ENCODE measurements around the gene C16orf86. TPM values are rescaled to one million over a fixed set of nuclear protein-coding genes. Genes with fewer than 3 reads are reported as not detected.
A peak's percentile ranks its signal among the peaks of the same experiment; 100 is the strongest.
"Not testable (repeated sequence)": the region's sequence is repeated elsewhere in the genome, so short reads cannot be mapped to it uniquely, and the experiment has no call there.

Gene C16orf86
- total RNA-seq, 4 donors from 2014 or later = 3.6 to 12.9 (median 5.0) TPM

- Histone ChIP-seq H3K36me3 (peaks cover 0 to 62% of the 10 kb centered on the region in 2 donors), H3K9me3 (no peaks in the 10 kb centered on the region), H3K4me1 (peaks cover 0 to 7% (median 0%) of the 10 kb centered on the region in 3 donors), H3K4me3 (no peak overlapping the region), H3K27me3 (no peaks in the 10 kb centered on the region), H3K27ac (no peak overlapping the region)
- 92 to 96% methylated on average over 8 to 10 of the region's 10 CpGs for WGBS, 2 donors (ENCODE audit: low coverage in 1 of 2)
- TF ChIP-seq CTCF (IDR thresholded peaks at IDR 0.05) = no peak
- no peak for TF ChIP-seq POLR2A (IDR thresholded peaks at IDR 0.05)
- TF ChIP-seq POLR2AphosphoS5 (IDR thresholded peaks at IDR 0.05) = no peak
- no peak for TF ChIP-seq EP300 (IDR thresholded peaks at IDR 0.05)
- ATAC-seq = no peak
Observed at GRCh38 chr16:67679935-67680897, 13.6 kb downstream of the C16orf86 start.

- ATAC-seq = no peak
- Histone ChIP-seq H3K36me3 (peaks cover 0 to 53% of the 10 kb centered on the region in 2 donors), H3K27ac (no peak overlapping the region), H3K4me3 (no peak overlapping the region), H3K4me1 (no peaks in the 10 kb centered on the region), H3K9me3 (no peaks in the 10 kb centered on the region), H3K27me3 (no peaks in the 10 kb centered on the region)
- TF ChIP-seq POLR2AphosphoS5 (IDR thresholded peaks at IDR 0.05) = no peak
- no peak for TF ChIP-seq CTCF (IDR thresholded peaks at IDR 0.05)
- no peak for TF ChIP-seq POLR2A (IDR thresholded peaks at IDR 0.05)
- TF ChIP-seq EP300 (IDR thresholded peaks at IDR 0.05) = no peak
- 100% methylated on average over 1 to 2 of the region's 4 CpGs for WGBS, 2 donors (ENCODE audit: low coverage in 1 of 2)
Observed at GRCh38 chr16:67683767-67684166, 17.2 kb downstream of the C16orf86 start.

- H3K4me1 ChIP-seq = no peaks in the 10 kb centered on the region
- no peak for ATAC-seq
- no peaks in the 10 kb centered on the region for H3K9me3 ChIP-seq
- TF ChIP-seq POLR2A (IDR thresholded peaks at IDR 0.05) = no peak
- no peak for TF ChIP-seq POLR2AphosphoS5 (IDR thresholded peaks at IDR 0.05)
- TF ChIP-seq CTCF (IDR thresholded peaks at IDR 0.05) = no peak
- no peak for TF ChIP-seq EP300 (IDR thresholded peaks at IDR 0.05)
- peak overlapping the region in 2 of 4 donors; percentile 38 to 52 for H3K27ac ChIP-seq
- no peaks in the 10 kb centered on the region for H3K27me3 ChIP-seq
- WGBS, 2 donors (ENCODE audit: low coverage in 1 of 2) = 79 to 100% methylated on average over 1 to 7 of the region's 17 CpGs
- peaks cover 0 to 44% of the 10 kb centered on the region in 2 donors for H3K36me3 ChIP-seq
- H3K4me3 ChIP-seq = no peak overlapping the region
Observed at GRCh38 chr16:67685388-67686112, 18.9 kb downstream of the C16orf86 start.

DNA sequence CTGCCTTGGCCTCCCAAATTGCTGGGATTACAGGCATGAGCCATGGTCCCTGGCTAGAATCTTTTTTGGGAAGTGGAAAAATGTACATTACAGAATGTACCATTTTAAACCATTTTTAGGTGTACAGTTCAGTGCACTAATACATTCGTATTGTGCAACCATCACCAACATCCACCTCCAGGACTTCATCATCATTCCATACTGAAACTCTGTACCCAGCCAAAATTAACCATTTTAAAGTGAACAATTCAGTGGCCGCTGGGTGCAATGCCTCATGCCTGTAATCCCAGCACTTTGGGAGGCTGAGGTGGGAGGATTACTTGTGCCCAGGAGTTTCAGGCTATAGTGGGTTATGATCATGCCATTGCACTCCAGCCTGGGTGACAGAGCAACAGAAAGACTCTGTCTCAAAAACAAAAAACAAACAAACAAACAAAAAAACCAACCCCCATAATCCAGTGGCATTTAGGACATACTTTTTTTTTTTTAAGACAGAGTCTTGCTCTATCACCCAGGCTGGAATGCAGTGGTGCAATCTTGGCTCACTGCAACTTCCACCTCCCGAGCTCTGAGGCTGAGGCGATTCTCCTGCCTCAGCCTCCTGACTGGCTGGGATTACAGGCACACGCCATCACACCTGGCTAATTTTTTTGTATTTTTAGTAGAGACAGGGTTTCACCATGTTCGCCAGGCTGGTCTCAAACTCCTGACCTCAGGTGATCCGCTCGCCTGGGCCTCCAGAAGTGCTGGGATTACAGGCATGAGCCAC lies 27.1 kb downstream of the C16orf86 start:
- not testable (repeated sequence) for H3K4me3 ChIP-seq, H3K27me3 ChIP-seq, H3K27ac ChIP-seq, H3K9me3 ChIP-seq, ATAC-seq, H3K4me1 ChIP-seq
- 81 to 90% methylated on average over 3 to 8 of the region's 8 CpGs for WGBS, 2 donors (ENCODE audit: low coverage in 1 of 2)
- H3K36me3 ChIP-seq = peaks cover 0 to 11% of the 10 kb centered on the region in 2 donors

DNA sequence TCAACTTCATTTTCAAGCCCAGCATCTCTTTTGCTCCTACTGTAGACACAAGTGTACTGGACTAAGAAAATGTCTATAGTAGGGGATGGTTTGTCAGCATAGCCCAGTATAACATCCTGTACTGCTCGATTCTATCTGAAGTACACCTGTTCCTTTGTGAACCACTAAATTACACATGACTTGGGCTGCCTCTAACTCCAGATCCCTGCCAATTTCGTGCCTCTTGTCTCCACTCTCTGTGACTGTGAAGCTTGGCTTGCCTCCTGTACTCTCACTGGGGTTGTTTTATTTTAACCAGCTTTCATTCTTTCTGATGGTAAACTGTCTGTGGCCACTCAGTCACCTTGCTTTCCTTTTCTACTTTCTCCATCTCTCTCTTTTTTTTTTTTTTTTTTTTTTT lies 28.0 kb downstream of the C16orf86 start:
- Histone ChIP-seq H3K27ac (no peak overlapping the region), H3K4me1 (no peaks in the 10 kb centered on the region), H3K4me3 (no peak overlapping the region), H3K36me3 (peaks cover 0 to 18% of the 10 kb centered on the region in 2 donors), H3K9me3 (peaks cover 0 to 7% (median 0%) of the 10 kb centered on the region in 3 donors), H3K27me3 (no peaks in the 10 kb centered on the region)
- WGBS, 2 donors (ENCODE audit: low coverage in 1 of 2) = 67 to 70% methylated on average over 2 of the region's 2 CpGs
- ATAC-seq = no peak
- no peak for TF ChIP-seq CTCF (IDR thresholded peaks at IDR 0.05)
- TF ChIP-seq POLR2AphosphoS5 (IDR thresholded peaks at IDR 0.05) = no peak
- no peak for TF ChIP-seq POLR2A (IDR thresholded peaks at IDR 0.05)
- TF ChIP-seq EP300 (IDR thresholded peaks at IDR 0.05) = no peak

All from gastroesophageal sphincter (tissue), 4 donors.